Panc1 (cell line): ENCODE results near the gene DDI2. TPM values are rescaled to one million over a fixed set of nuclear protein-coding genes. Genes with fewer than 3 reads are reported as not detected.
A peak's percentile ranks its signal among the peaks of the same experiment; 100 is the strongest.
"Not testable (repeated sequence)": the region's sequence is repeated elsewhere in the genome, so short reads cannot be mapped to it uniquely, and the experiment has no call there.

Experiments
- ATAC-seq: fragments of 200-7000 bp; cut with Tn5 transposase; 2 replicates; pipeline ENCODE4 v1.9.1; 2020; ENCODE audit warnings: mild to moderate bottlenecking, moderate library complexity
- BruUV-seq: library from RNA; stranded (reverse); fragments of 400-500 nt; replicated peaks from 2 replicates; lab custom pipeline; 2021; lab: Mats Ljungman, UMichigan
- CTCF ChIA-PET: fragments of 300-600 bp; sonication (Branson Sonifier 250); formaldehyde crosslinking; loops from one replicate; lab custom pipeline; 2022; ENCODE audit warnings: antibody characterized with exemption; lab: Charles Lee
- POLR2A ChIA-PET: fragments of 300-600 bp; sonication (Branson Sonifier 250); formaldehyde crosslinking; loops from one replicate; lab custom pipeline; 2022; ENCODE audit warnings: antibody characterized with exemption; lab: Charles Lee
- DNase-seq: peaks from one replicate; pipeline ENCODE4 v3.0.0-alpha.2; 2010; ENCODE audit warnings: low read depth, low spot score
- H3K27ac ChIP-seq: 2 replicates; pipeline ENCODE4 v1.5.1; 2011; ENCODE audit warnings: mild to moderate bottlenecking, low read length, inconsistent platforms
- H3K27me3 ChIP-seq: fragments of 200-500 bp; sonication (Bioruptor generic); 2 replicates; pipeline ENCODE4 v1.6.0; 2014; ENCODE audit warnings: low read length, inconsistent platforms; ENCODE audit not compliant: control insufficient read depth, insufficient read depth
- H3K36me3 ChIP-seq: fragments of 200-500 bp; sonication (Bioruptor generic); 2 replicates; pipeline ENCODE4 v1.5.1; 2014; ENCODE audit warnings: inconsistent platforms, mild to moderate bottlenecking, low read length, moderate library complexity; ENCODE audit not compliant: control insufficient read depth, insufficient read depth
- H3K4me1 ChIP-seq: 2 replicates; pipeline ENCODE4 v1.5.1; 2011; ENCODE audit warnings: inconsistent platforms, mild to moderate bottlenecking, low read length, moderate library complexity; ENCODE audit not compliant: control insufficient read depth, insufficient read depth
- H3K4me3 ChIP-seq, 2 experiments: 2 replicates each; pipeline ENCODE4 v1.5.1; 2011 to 2012; ENCODE audit warnings: low read depth in 2 of 2, low read length in 2 of 2, mild to moderate bottlenecking in 2 of 2, inconsistent platforms in 1 of 2, moderate library complexity in 1 of 2
- H3K9me3 ChIP-seq: fragments of 200-500 bp; sonication (Bioruptor generic); 2 replicates; pipeline ENCODE4 v1.5.1; 2014; ENCODE audit warnings: low read depth, mild to moderate bottlenecking, inconsistent platforms, low read length, moderate library complexity; ENCODE audit not compliant: control insufficient read depth, insufficient read depth
- POLR2AphosphoS5 ChIP-seq: IDR thresholded peaks from 2 replicates; pipeline ENCODE4 v1.6.1; 2012; ENCODE audit warnings: mild to moderate bottlenecking, low read depth, low read length, moderate library complexity
- SIN3A ChIP-seq: IDR thresholded peaks from 2 replicates; pipeline ENCODE4 v1.6.1; 2012; ENCODE audit warnings: low read depth, mild to moderate bottlenecking, low read length, moderate library complexity, borderline replicate concordance; ENCODE audit not compliant: insufficient read depth
- TCF7L2 ChIP-seq: IDR thresholded peaks from 2 replicates; pipeline ENCODE4 v1.6.1; 2011; ENCODE audit warnings: mild to moderate bottlenecking, low read depth, low read length, inconsistent platforms
- in situ Hi-C: cut with HindIII; loops from 2 replicates; pipeline ENCODE4 v1.10.0; 2016; ENCODE audit warnings: low sequenced_read_pairs, low pct_unique_long_range_greater_than_20kb
- intact Hi-C: fragments of 100-400 bp; cut with micrococcal nuclease; formaldehyde crosslinking; loops from one replicate; pipeline ENCODE4 v1.10.0; 2022; ENCODE audit not compliant: unreplicated experiment
- total RNA-seq: library from RNA; stranded (reverse); gene quantifications from one replicate; pipeline ENCODE4 v1.2.1, GENCODE V29; 2021; ENCODE audit not compliant: unreplicated experiment
- TF ChIP-seq, protein P1 (sequence below), 2 experiments: IDR thresholded peaks; 2 replicates each; pipeline ENCODE4 v1.6.1; 2011 to 2012; ENCODE audit warnings: low read depth in 2 of 2, control low read depth in 1 of 2, low read length in 1 of 2, mild to moderate bottlenecking in 1 of 2, moderate library complexity in 1 of 2; ENCODE audit not compliant: insufficient read depth in 1 of 2
- TF ChIP-seq, protein P2 (sequence below): fragments of 450-650 bp; IDR thresholded peaks from 2 replicates; pipeline ENCODE4 v1.5.1; 2017; ENCODE audit warnings: mild to moderate bottlenecking

Gene DDI2
- total RNA-seq, 1 experiment from 2014 or later, result 27.7 TPM

GRCh38 chr1:15598436-15598835 lies 18.8 kb upstream of the DDI2 start:
- BruUV-seq, result no TSS peak
- CTCF ChIA-PET, result interaction anchor here (0.7 kb wide), 1 partner anchor 93 kb away, joined by 3 read pairs; no protein-coding TSS in a partner anchor
- in situ Hi-C loops, result no loop called here

DNA sequence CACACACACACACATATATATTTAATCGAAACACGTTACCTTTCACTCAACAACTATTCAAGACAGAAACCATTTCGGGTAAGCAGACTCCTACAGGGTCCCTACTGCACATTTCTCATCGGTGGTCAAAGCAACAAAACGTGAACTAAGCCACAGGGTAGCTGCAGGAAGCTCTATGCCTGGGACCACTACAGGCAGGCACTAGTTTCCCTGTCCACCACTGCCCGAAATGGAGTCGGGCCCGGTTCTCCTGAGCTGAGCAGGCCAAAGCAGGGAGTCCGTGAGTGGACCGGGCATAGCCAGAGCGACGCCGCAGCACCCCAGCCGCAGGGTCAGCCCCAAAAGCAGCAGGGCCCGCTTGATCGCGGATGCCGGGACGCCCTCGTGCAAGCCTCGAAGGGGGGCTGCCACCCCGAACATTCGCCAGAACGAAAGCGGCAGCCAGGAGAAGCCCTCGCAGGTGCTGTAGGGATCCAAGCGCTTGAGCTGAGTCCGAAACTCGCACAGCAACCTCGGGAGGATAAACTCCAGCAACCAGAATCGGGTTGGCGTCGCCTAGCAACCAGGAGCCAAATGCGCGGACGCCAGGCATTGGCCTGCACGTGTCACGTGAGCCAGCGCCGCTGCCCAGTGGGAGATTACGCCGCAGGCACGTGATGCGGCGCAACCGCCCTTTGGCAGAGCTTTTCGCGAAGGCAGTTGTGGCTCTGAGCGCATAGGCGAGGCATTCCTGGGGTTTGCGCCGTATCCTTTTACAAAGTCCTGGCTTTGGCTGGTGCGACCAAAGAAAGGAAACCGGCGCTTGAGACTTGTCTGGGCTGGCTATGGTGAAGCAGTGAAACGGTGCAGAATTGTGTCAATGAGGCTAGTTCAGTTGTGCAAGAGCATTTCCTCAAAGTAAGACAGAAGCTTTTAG lies 13.9 kb upstream of the DDI2 start:
- no peaks in the 10 kb centered on the region for H3K36me3 ChIP-seq
- POLR2A ChIA-PET, result interaction anchor here (0.5 to 0.7 kb wide), 5 partner anchors 12 to 138 kb away, joined by 3 to 7 read pairs (median 6); no protein-coding TSS in a partner anchor
- H3K27me3 ChIP-seq, result no peaks in the 10 kb centered on the region
- intact Hi-C loops (no loop called here), in situ Hi-C loops (no loop called here)
- TF ChIP-seq, protein P1, sequence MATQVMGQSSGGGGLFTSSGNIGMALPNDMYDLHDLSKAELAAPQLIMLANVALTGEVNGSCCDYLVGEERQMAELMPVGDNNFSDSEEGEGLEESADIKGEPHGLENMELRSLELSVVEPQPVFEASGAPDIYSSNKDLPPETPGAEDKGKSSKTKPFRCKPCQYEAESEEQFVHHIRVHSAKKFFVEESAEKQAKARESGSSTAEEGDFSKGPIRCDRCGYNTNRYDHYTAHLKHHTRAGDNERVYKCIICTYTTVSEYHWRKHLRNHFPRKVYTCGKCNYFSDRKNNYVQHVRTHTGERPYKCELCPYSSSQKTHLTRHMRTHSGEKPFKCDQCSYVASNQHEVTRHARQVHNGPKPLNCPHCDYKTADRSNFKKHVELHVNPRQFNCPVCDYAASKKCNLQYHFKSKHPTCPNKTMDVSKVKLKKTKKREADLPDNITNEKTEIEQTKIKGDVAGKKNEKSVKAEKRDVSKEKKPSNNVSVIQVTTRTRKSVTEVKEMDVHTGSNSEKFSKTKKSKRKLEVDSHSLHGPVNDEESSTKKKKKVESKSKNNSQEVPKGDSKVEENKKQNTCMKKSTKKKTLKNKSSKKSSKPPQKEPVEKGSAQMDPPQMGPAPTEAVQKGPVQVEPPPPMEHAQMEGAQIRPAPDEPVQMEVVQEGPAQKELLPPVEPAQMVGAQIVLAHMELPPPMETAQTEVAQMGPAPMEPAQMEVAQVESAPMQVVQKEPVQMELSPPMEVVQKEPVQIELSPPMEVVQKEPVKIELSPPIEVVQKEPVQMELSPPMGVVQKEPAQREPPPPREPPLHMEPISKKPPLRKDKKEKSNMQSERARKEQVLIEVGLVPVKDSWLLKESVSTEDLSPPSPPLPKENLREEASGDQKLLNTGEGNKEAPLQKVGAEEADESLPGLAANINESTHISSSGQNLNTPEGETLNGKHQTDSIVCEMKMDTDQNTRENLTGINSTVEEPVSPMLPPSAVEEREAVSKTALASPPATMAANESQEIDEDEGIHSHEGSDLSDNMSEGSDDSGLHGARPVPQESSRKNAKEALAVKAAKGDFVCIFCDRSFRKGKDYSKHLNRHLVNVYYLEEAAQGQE (IDR thresholded peaks at IDR 0.05; ENCODE audit: insufficient read depth in 1 of 2, low read depth in 2 of 2, low read length in 1 of 2), result no peak
- TF ChIP-seq POLR2AphosphoS5, result peak; percentile 82
- TF ChIP-seq TCF7L2, result no peak
- TF ChIP-seq, protein P2, sequence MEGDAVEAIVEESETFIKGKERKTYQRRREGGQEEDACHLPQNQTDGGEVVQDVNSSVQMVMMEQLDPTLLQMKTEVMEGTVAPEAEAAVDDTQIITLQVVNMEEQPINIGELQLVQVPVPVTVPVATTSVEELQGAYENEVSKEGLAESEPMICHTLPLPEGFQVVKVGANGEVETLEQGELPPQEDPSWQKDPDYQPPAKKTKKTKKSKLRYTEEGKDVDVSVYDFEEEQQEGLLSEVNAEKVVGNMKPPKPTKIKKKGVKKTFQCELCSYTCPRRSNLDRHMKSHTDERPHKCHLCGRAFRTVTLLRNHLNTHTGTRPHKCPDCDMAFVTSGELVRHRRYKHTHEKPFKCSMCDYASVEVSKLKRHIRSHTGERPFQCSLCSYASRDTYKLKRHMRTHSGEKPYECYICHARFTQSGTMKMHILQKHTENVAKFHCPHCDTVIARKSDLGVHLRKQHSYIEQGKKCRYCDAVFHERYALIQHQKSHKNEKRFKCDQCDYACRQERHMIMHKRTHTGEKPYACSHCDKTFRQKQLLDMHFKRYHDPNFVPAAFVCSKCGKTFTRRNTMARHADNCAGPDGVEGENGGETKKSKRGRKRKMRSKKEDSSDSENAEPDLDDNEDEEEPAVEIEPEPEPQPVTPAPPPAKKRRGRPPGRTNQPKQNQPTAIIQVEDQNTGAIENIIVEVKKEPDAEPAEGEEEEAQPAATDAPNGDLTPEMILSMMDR, result no peak
- peak overlapping the region; percentile 70 to 90 for H3K4me3 ChIP-seq
- ATAC-seq (peak; percentile 97), DNase-seq (peak; percentile 86)
- peaks cover 10% of the 10 kb centered on the region; the same call in 1 of the 2 replicates for H3K4me1 ChIP-seq
- CTCF ChIA-PET, result no interaction called here
- no TSS peak for BruUV-seq
- H3K9me3 ChIP-seq, result no peaks in the 10 kb centered on the region
- peak overlapping the region; percentile 90 for H3K27ac ChIP-seq

More at GRCh38 chr1:15598436-15598835, 18.8 kb upstream of the DDI2 start:
- intact Hi-C loops, result no loop called here
- POLR2A ChIA-PET, result no interaction called here
- Histone ChIP-seq H3K27ac (no peak overlapping the region), H3K4me3 (no peak overlapping the region), H3K36me3 (no peaks in the 10 kb centered on the region), H3K27me3 (no peaks in the 10 kb centered on the region), H3K9me3 (no peaks in the 10 kb centered on the region), H3K4me1 (peaks cover 10% of the 10 kb centered on the region; the same call in 1 of the 2 replicates)
- DNase-seq, result no peak
- ATAC-seq, result no peak
- no peak for TF ChIP-seq TCF7L2
- TF ChIP-seq POLR2AphosphoS5, result no peak
- no peak for TF ChIP-seq SIN3A
- TF ChIP-seq, protein P2, result no peak
- TF ChIP-seq, protein P1 (IDR thresholded peaks at IDR 0.05; ENCODE audit: insufficient read depth in 1 of 2, low read depth in 2 of 2, low read length in 1 of 2), result no peak

DNA sequence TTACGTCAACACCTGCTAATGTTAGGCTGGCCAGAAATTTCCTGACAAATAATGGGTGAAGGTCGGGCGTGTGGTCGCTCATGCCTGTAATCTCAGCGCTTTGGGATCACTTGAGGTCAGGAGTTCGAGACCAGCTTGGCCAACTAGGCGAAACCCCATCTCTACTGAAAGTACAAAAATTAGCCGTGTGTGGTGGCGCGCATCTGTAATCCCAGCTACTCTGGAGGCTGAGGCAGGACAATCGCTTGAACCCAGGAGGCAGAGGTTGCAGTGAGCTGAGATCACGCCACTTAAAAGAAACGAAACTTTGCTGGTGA lies 13.3 kb upstream of the DDI2 start:
- H3K27ac ChIP-seq, result peak overlapping the region; percentile 90
- intact Hi-C loops, ATAC-seq, DNase-seq, in situ Hi-C loops, H3K36me3 ChIP-seq, CTCF ChIA-PET, H3K9me3 ChIP-seq, H3K27me3 ChIP-seq: not testable (repeated sequence)
- peak overlapping the region; percentile 70 to 90 for H3K4me3 ChIP-seq
- TSS peak; percentile 58 for BruUV-seq
- POLR2A ChIA-PET, result interaction anchor here (0.5 to 0.7 kb wide), 2 partner anchors 14 to 75 kb away, joined by 3 to 4 read pairs; no protein-coding TSS in a partner anchor
- H3K4me1 ChIP-seq, result peaks cover 10% of the 10 kb centered on the region; the same call in 1 of the 2 replicates
